ENCODE results near the gene PFDN6. TPM values are rescaled to one million over a fixed set of nuclear protein-coding genes. Genes with fewer than 3 reads are reported as not detected.
"Not testable (repeated sequence)": the region's sequence is repeated elsewhere in the genome, so short reads cannot be mapped to it uniquely, and the experiment has no call there.

Gene PFDN6
- polyA plus RNA-seq, 3 donors, result 78.6 to 83.4 (median 79.5) TPM

DNA sequence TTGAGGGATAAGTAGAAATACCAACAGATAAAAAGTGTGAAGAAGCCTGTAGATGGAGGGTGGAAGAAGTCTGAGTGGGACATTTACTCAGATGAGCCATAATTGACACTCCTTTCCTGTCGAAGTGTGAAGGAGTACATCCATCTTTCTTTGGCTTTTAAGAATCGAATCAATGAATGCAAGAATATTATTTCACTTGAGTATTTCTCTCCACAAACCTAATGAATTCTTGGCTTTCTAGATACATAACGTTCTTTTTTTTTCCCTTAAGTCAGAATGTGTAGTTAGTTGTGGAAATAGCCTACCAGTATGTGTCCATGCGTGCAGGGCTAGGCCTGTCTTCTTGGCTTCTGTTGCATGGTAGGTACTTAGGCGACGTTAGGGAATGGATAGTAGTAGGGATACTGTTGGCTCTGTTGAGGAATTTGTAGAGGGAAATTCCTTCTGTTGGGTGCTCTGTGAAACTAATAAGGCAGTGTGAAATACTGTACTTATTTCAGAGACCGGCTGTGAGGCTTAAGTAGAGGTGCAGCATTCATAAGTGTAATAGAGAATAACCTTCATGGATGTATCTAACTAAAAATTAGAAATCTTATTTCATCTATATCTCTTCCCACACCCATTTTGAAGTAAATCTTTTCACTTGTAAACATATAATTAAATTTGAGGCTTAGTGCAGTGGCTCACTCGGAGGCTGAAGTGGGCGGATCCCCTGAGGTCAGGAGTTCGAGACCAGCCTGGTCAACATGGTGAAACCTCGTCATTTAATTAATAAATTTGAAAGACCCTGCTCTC is 16.1 kb upstream of the PFDN6 start:
- no peak for DNase-seq (ENCODE audit: low read depth in 3 of 3, low spot score in 2 of 3)

GRCh38 chr6:33273924-33274902 is 15.2 kb upstream of the PFDN6 start:
- DNase-seq (ENCODE audit: low read depth in 3 of 3, low spot score in 2 of 3), result no peak

DNA sequence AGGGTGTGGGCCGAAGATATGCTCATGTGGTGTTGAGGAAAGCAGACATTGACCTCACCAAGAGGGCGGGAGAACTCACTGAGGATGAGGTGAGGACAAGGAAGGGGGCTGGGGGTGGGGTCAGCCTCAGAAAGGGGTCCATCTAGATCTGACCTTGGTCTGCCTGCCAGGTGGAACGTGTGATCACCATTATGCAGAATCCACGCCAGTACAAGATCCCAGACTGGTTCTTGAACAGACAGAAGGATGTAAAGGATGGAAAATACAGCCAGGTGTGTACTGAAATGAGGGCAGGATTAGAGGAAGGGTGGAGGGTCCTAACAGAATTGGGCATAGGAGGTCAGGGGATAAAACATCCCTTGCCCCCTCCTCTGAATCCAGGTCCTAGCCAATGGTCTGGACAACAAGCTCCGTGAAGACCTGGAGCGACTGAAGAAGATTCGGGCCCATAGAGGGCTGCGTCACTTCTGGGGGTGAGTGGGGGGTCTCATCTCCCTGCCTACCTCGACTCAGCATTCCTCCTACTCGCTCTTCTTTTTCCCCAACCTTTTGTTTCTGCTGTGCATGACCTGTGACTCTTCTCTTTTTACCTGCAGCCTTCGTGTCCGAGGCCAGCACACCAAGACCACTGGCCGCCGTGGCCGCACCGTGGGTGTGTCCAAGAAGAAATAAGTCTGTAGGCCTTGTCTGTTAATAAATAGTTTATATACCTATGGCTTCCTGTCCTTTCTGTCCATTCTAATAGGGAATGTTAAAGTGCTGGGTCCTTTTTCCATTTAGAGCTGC is 13.4 kb upstream of the PFDN6 start:
- DNase-seq (ENCODE audit: low read depth in 3 of 3, low spot score in 2 of 3), result not testable (repeated sequence)

DNA sequence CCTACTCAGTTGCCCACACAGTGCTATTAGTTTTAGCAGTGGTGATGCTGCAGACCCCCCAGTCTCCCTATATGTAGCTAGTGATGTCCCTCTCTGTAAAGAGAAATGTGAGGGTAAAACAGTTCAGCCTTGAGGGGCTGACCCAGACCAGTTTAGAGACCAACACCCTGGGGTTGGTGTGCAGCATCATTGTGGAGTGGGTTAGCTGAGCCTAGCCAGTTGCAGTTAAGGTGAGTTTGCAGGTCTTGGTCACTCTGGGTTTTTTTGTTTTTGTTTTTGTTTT is 12.9 kb upstream of the PFDN6 start:
- DNase-seq (ENCODE audit: low read depth in 3 of 3, low spot score in 2 of 3), result no peak

GRCh38 chr6:33276864-33277662 is 12.3 kb upstream of the PFDN6 start, which contains the start of gene B3GALT4:
Gene B3GALT4 (plus strand): TSS chr6:33277123. CDS start chr6:33277420, 297 bp downstream.
- peak in 1 of 3 donors; percentile 47 for DNase-seq (ENCODE audit: low read depth in 3 of 3, low spot score in 2 of 3)

DNA sequence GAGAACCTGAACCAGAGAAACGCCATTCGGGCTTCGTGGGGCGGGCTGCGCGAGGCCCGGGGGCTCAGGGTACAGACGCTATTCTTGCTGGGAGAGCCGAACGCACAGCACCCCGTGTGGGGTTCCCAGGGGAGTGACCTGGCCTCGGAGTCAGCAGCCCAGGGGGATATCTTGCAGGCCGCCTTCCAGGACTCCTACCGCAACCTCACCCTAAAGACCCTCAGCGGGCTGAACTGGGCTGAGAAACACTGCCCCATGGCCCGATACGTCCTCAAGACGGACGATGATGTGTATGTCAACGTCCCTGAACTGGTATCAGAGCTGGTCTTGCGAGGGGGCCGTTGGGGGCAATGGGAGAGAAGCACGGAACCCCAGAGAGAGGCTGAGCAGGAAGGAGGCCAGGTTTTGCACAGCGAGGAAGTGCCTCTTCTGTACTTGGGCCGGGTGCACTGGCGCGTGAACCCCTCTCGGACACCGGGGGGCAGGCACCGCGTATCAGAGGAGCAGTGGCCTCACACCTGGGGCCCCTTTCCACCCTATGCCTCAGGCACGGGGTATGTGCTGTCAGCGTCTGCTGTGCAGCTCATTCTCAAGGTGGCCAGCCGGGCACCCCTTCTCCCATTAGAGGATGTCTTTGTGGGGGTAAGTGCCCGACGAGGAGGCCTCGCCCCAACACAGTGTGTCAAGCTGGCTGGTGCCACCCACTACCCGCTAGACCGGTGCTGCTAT is 11.6 kb upstream of the PFDN6 start:
- no peak for DNase-seq (ENCODE audit: low read depth in 3 of 3, low spot score in 2 of 3)

GRCh38 chr6:33278392-33278741 is 11.0 kb upstream of the PFDN6 start:
- DNase-seq (ENCODE audit: low read depth in 3 of 3, low spot score in 2 of 3), result no peak

DNA sequence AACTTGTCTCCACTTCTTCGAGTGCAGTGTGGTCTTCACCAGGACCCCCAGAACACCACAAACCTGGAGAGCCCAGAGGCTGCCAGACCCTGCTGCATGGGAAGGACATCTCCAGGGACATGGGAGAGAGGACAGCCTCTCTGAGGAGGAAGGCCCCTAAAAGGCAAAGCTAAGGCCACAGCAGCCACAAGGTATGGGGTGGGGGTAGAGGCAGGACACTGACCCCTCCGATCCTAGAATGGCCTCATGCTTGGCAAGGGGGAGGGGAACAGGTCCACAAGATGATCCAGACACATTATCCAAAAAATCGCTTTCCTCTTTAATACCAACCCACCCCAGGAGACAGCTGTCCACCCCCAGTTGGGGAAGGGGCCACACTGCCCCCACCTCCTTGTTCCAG is 10.6 kb upstream of the PFDN6 start:
- no peak for DNase-seq (ENCODE audit: low read depth in 3 of 3, low spot score in 2 of 3)

- no peak for DNase-seq (ENCODE audit: low read depth in 3 of 3, low spot score in 2 of 3)
These were observed 10.1 kb upstream of the PFDN6 start for GRCh38 chr6:33279257-33279695.

DNA sequence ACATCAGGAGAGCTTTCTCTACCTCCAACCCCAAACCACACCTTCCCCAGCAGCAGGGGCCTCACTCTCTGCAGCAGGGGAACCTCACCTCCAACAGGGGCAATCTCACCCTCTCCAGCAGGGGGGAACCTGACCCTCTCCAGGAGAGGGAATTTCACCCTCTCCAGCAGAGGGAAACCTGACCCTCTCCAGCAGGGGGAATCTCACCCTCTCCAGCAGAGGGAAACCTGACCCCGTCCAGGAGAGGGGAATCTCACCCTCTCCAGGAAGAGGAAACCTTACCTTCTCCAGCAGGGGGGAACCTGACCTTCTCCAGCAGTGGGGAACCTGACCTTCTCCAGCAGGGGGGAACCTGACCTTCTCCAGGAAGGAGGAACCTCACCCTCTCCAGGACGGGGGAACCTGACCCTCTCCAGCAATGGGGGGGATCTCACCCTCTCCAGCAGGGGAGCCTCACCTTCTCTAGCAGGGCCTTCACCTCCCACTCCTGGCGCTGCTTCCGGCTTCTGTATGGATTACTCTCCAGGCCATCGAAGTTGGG is 9.4 kb upstream of the PFDN6 start:
- DNase-seq (ENCODE audit: low read depth in 3 of 3, low spot score in 2 of 3), result no peak

DNA sequence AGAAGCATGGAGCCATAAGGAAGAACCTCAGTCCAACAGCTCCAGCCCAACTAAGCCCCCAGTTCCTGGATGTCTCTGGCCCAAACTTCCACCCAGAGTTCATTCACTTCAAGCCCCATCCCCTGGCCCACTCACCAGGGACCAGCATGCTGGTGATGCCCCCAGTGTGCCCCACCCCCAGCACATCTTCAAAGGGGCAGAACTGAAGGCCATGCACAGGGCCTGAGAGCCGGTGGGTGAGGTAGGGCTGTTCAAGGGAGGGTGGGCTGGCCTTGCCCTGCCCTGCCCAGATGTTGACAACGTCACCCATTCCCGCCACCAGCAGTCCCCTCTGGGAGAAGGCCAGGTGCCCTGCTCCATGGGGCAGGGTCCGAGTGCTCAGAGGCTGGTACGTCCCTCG is 8.9 kb upstream of the PFDN6 start:
- DNase-seq (ENCODE audit: low read depth in 3 of 3, low spot score in 2 of 3), result no peak

- not testable (repeated sequence) for DNase-seq (ENCODE audit: low read depth in 3 of 3, low spot score in 2 of 3)
These were observed 4.2 kb upstream of the PFDN6 start for GRCh38 chr6:33285214-33285613.

GRCh38 chr6:33286946-33287914 is 2.2 kb upstream of the PFDN6 start:
- DNase-seq (ENCODE audit: low read depth in 3 of 3, low spot score in 2 of 3), result no peak

- DNase-seq (ENCODE audit: low read depth in 3 of 3, low spot score in 2 of 3), result no peak
These were observed 1.1 kb upstream of the PFDN6 start for GRCh38 chr6:33288141-33288920.

DNA sequence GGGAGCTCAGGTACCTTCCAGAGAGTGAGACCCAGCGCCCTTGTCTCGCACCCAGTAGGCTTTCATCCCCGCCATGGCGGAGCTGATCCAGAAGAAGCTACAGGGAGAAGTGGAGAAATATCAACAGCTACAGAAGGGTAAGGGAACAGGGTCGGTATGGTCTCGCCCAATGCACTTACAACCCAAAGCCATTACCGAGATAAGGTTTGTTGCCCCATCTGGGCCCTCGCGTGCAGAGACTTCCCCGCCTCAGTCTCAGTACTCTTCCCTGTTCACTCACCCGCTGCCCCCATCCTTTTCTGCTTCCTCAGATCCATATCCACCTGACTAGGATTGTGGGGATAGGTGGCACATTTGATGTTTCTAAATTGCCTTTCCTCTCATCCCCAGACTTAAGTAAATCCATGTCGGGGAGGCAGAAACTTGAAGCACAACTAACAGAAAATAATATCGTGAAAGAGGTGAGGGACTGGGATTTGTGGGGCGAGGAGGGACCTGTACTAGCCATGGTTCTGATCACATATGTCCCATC is 449 bp downstream of the PFDN6 start:
- DNase-seq (ENCODE audit: low read depth in 3 of 3, low spot score in 2 of 3), result no peak

- no peak for DNase-seq (ENCODE audit: low read depth in 3 of 3, low spot score in 2 of 3)
These were observed 1.1 kb downstream of the PFDN6 start for GRCh38 chr6:33290459-33290858.

Data from right renal cortex interstitium (tissue), 3 donors.